ENCODE data around the gene WRNIP1. TPM values are rescaled to one million over a fixed set of nuclear protein-coding genes. Genes with fewer than 3 reads are reported as not detected.

Gene WRNIP1
- 48.3 and 52.3 TPM in 2 replicates for total RNA-seq

GRCh38 chr6:2765166-2765895, at the start of gene WRNIP1:
TSS of gene WRNIP1 (plus strand) at chr6:2765393. CDS start at chr6:2765623, 230 bp downstream.

GRCh38 chr6:2750832-2751231, 14.4 kb upstream of the WRNIP1 start, which contains the start of gene MYLK4:
TSS of gene MYLK4 (minus strand) at chr6:2750922. CDS start at chr6:2749294, 1,628 bp downstream.

Other genes with a start within 250 kb of the WRNIP1 start
- gene MYLK4, start 14.5 kb upstream of the WRNIP1 start, total RNA-seq = 0.40 and 0.43 TPM in 2 replicates
- gene SERPINB1, start 76.5 kb downstream of the WRNIP1 start, total RNA-seq = 33.6 and 69.4 TPM in 2 replicates
- gene SERPINB9, start 137.9 kb downstream of the WRNIP1 start, total RNA-seq = 123 and 124 TPM in 2 replicates
- gene SERPINB6, start 206.2 kb downstream of the WRNIP1 start, total RNA-seq = 130 and 137 TPM in 2 replicates
- 19.5 and 25.7 TPM in 2 replicates for gene NQO2, start 234.5 kb downstream of the WRNIP1 start, total RNA-seq

Data from thoracic aorta endothelial cell (primary cell).